ENCODE measurements around the gene C10orf71.

GRCh38 chr10:49284356-49284755 lies 14.6 kb upstream of the C10orf71 start:
- no peak for TF ChIP-seq CTCF (IDR thresholded peaks at IDR 0.05; ENCODE audit: insufficient read depth, low read depth, low read length)
- TF ChIP-seq EZH2 (IDR thresholded peaks at IDR 0.05; ENCODE audit: insufficient read depth, low read length): no peak

All from astrocyte (in vitro differentiated cells and primary cell).